ENCODE measurements around the gene FAM120C. TPM values are rescaled to one million over a fixed set of nuclear protein-coding genes. Genes with fewer than 3 reads are reported as not detected.

The FAM120C gene
- total RNA-seq, 1 donor from 2014 or later = 7.3 TPM

- Mint-ChIP-seq H3K36me3 (ENCODE audit: low read depth) (peaks cover 18% of the 10 kb centered on the region), H3K9me3 (ENCODE audit: low read depth) (peaks cover 8% of the 10 kb centered on the region)
- DNase-seq (ENCODE audit: low spot score) = no peak
Measured at GRCh38 chrX:54029529-54030143, 153.4 kb downstream of the FAM120C start.

GRCh38 chrX:54024350-54024749, 158.7 kb downstream of the FAM120C start:
- H3K4me3 Mint-ChIP-seq (ENCODE audit: unreplicated experiment) = no peak overlapping the region
- no peak for DNase-seq (ENCODE audit: low spot score)
- peaks cover 12% of the 10 kb centered on the region for H3K9me3 Mint-ChIP-seq (ENCODE audit: low read depth)
- H3K4me1 Mint-ChIP-seq (ENCODE audit: low read depth) = no peaks in the 10 kb centered on the region
- H3K27me3 Mint-ChIP-seq (ENCODE audit: low read depth) = no peaks in the 10 kb centered on the region
- peaks cover 16% of the 10 kb centered on the region for H3K36me3 Mint-ChIP-seq (ENCODE audit: low read depth)
- no peak for TF ChIP-seq CTCF (IDR thresholded peaks at IDR 0.05)
- no peak overlapping the region for H3K27ac Mint-ChIP-seq (ENCODE audit: unreplicated experiment)

More at GRCh38 chrX:54029529-54030143, 153.4 kb downstream of the FAM120C start:
- H3K27me3 Mint-ChIP-seq (ENCODE audit: low read depth) = no peaks in the 10 kb centered on the region
- H3K27ac Mint-ChIP-seq (ENCODE audit: unreplicated experiment) = no peak overlapping the region
- no peaks in the 10 kb centered on the region for H3K4me1 Mint-ChIP-seq (ENCODE audit: low read depth)
- H3K4me3 Mint-ChIP-seq (ENCODE audit: unreplicated experiment) = no peak overlapping the region
- TF ChIP-seq CTCF (IDR thresholded peaks at IDR 0.05) = no peak

Other genes with a start within 250 kb of the FAM120C start
- gene PHF8, start 138.8 kb downstream of the FAM120C start, total RNA-seq = 16.0 to 24.2 TPM (median 16.6 TPM) in 3 replicates
- gene WNK3, start 174.8 kb upstream of the FAM120C start, total RNA-seq = 5.7 to 6.0 TPM (median 5.7 TPM) in 3 replicates

All from chondrocyte (in vitro differentiated cells).